Nephron (organoid): ENCODE data around the gene OSBPL3.
A peak's percentile ranks its signal among the peaks of the same experiment; 100 is the strongest.

Experiments
- H3K27ac Mint-ChIP-seq, 3 experiments: 2 replicates each; pipeline ENCODE4 v1.8.0; 2020; ENCODE audit warnings: mixed read lengths in 3 of 3, mild to moderate bottlenecking in 2 of 3, moderate library complexity in 1 of 3
- H3K27me3 Mint-ChIP-seq: 2 replicates; pipeline ENCODE4 v1.8.0; 2021; ENCODE audit warnings: low read depth, mild to moderate bottlenecking, moderate library complexity, mixed read lengths
- H3K36me3 Mint-ChIP-seq: 2 replicates; pipeline ENCODE4 v1.8.0; 2020; ENCODE audit warnings: low read depth, mixed read lengths
- H3K4me1 Mint-ChIP-seq: 2 replicates; pipeline ENCODE4 v1.8.0; 2020; ENCODE audit warnings: mixed read lengths
- H3K4me3 Mint-ChIP-seq, 3 experiments: 2 replicates each; pipeline ENCODE4 v1.8.0; 2020; ENCODE audit warnings: mild to moderate bottlenecking in 3 of 3, mixed read lengths in 3 of 3, moderate library complexity in 2 of 3
- H3K9me3 Mint-ChIP-seq: 2 replicates; pipeline ENCODE4 v1.8.0; 2020; ENCODE audit warnings: mixed read lengths
- CTCF ChIP-seq, 3 experiments: fragments of 200-600 bp; sonication (generic); IDR thresholded peaks; one replicate each; pipeline ENCODE4 v1.5.0; 2021; ENCODE audit warnings: antibody characterized with exemption in 3 of 3; ENCODE audit not compliant: unreplicated experiment in 3 of 3

Gene OSBPL3

GRCh38 chr7:24972166-24972477, 7.9 kb downstream of the OSBPL3 start:
- H3K9me3 Mint-ChIP-seq = no peaks in the 10 kb centered on the region
- no peaks in the 10 kb centered on the region for H3K36me3 Mint-ChIP-seq
- no peaks in the 10 kb centered on the region for H3K4me1 Mint-ChIP-seq
- no peak overlapping the region for H3K27ac Mint-ChIP-seq
- H3K4me3 Mint-ChIP-seq = no peak overlapping the region
- H3K27me3 Mint-ChIP-seq = peaks cover 14% of the 10 kb centered on the region
- TF ChIP-seq CTCF (IDR thresholded peaks at IDR 0.05; ENCODE audit: unreplicated experiment in 3 of 3) = no peak

- H3K27me3 Mint-ChIP-seq = peaks cover 11% of the 10 kb centered on the region
- H3K4me1 Mint-ChIP-seq = no peaks in the 10 kb centered on the region
- no peak for TF ChIP-seq CTCF (IDR thresholded peaks at IDR 0.05; ENCODE audit: unreplicated experiment in 3 of 3)
- no peaks in the 10 kb centered on the region for H3K36me3 Mint-ChIP-seq
- H3K27ac Mint-ChIP-seq = no peak overlapping the region
- no peak overlapping the region for H3K4me3 Mint-ChIP-seq
- no peaks in the 10 kb centered on the region for H3K9me3 Mint-ChIP-seq
These were observed 8.4 kb downstream of the OSBPL3 start for GRCh38 chr7:24971333-24972165.

DNA sequence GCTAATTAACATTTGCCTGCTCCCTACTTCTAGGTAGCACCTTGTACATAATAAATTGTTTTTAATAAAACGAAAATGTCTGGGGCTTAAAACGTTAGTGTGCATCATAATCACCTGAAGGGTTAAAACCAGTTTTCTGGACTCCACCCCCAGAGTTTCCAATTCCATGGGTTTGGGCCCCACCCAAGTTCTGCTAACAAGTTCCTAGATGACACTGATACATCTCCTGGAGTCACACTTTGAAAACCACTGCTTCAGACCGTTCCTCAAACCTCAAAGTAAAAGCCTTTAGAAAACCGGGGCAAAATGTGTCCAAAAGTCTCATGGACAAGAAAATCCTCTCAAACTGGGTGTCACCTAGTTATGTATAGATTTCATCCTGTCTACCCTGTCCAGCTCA, 9.3 kb downstream of the OSBPL3 start:
- Mint-ChIP-seq H3K4me1 (no peaks in the 10 kb centered on the region), H3K4me3 (no peak overlapping the region), H3K27ac (no peak overlapping the region), H3K36me3 (no peaks in the 10 kb centered on the region), H3K27me3 (peaks cover 4% of the 10 kb centered on the region), H3K9me3 (no peaks in the 10 kb centered on the region)
- no peak for TF ChIP-seq CTCF (IDR thresholded peaks at IDR 0.05; ENCODE audit: unreplicated experiment in 3 of 3)

- Mint-ChIP-seq H3K36me3 (no peaks in the 10 kb centered on the region), H3K27me3 (no peaks in the 10 kb centered on the region), H3K27ac (peak overlapping the region in 1 of 3 experiments; percentile 39), H3K9me3 (no peaks in the 10 kb centered on the region), H3K4me3 (no peak overlapping the region), H3K4me1 (no peaks in the 10 kb centered on the region)
- no peak for TF ChIP-seq CTCF (IDR thresholded peaks at IDR 0.05; ENCODE audit: unreplicated experiment in 3 of 3)
These were observed 11.8 kb downstream of the OSBPL3 start for GRCh38 chr7:24968165-24968564.

DNA sequence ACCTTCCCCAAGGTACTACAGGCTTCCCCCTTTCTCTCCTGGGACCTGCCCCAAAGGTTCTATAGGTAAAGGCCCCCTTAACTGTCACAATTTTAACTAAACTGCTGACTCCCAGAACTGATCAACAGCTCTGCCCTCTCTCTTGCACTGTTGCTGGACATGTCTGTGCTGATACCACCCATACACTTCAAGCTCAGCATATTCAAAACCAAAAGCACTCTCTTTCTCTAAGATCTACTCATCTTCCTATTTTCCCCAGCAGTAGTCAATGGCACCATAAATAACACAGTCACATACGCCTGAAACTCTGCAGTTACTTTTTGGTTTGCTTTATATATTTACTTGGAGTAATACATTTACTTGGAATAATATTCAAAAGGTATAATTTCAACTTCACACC, 12.3 kb downstream of the OSBPL3 start:
- no peak for TF ChIP-seq CTCF (IDR thresholded peaks at IDR 0.05; ENCODE audit: unreplicated experiment in 3 of 3)

GRCh38 chr7:24966802-24967201, 13.2 kb downstream of the OSBPL3 start:
- TF ChIP-seq CTCF (IDR thresholded peaks at IDR 0.05; ENCODE audit: unreplicated experiment in 3 of 3) = no peak
- H3K4me3 Mint-ChIP-seq = no peak overlapping the region
- H3K27ac Mint-ChIP-seq = peak overlapping the region in 1 of 3 experiments; percentile 82
- peaks cover 1% of the 10 kb centered on the region for H3K27me3 Mint-ChIP-seq
- no peaks in the 10 kb centered on the region for H3K4me1 Mint-ChIP-seq
- no peaks in the 10 kb centered on the region for H3K36me3 Mint-ChIP-seq
- H3K9me3 Mint-ChIP-seq = no peaks in the 10 kb centered on the region

More for the DNA sequence above, 12.3 kb downstream of the OSBPL3 start:
- Mint-ChIP-seq H3K36me3 (no peaks in the 10 kb centered on the region), H3K4me1 (no peaks in the 10 kb centered on the region), H3K9me3 (no peaks in the 10 kb centered on the region), H3K4me3 (no peak overlapping the region), H3K27me3 (no peaks in the 10 kb centered on the region), H3K27ac (peak overlapping the region in 1 of 3 experiments; percentile 5)
